H1 (cell line): Measurements from ENCODE around the gene MFSD2B. TPM values are rescaled to one million over a fixed set of nuclear protein-coding genes. Genes with fewer than 3 reads are reported as not detected.

Experiments
- CTCF ChIA-PET: fragments of 300-600 bp; sonication (Branson Sonifier 250); formaldehyde crosslinking; loops from one replicate; lab custom pipeline; 2021; ENCODE audit not compliant: partially characterized antibody; lab: Charles Lee
- POLR2A ChIA-PET: fragments of 300-600 bp; sonication (Branson Sonifier 250); formaldehyde crosslinking; loops from one replicate; lab custom pipeline; 2021; ENCODE audit warnings: inconsistent platforms; ENCODE audit not compliant: partially characterized antibody; lab: Charles Lee
- DNase-seq, 2 experiments: peaks; one replicate each; pipeline versions ENCODE4 v3.0.0 to v3.0.0-alpha.2; 2010 to 2022; ENCODE audit warnings: low spot score in 2 of 2, low read depth in 1 of 2, mixed read lengths in 1 of 2
- FAIRE-seq: peaks from 2 replicates; lab custom pipeline; 2011; peaks lifted over from hg19 to GRCh38; lab: Jason Lieb, UNC
- H2AFZ ChIP-seq: 2 replicates; pipeline ENCODE4 v1.8.1; 2012; ENCODE audit warnings: low read length, inconsistent platforms
- H2AK5ac ChIP-seq: 2 replicates; pipeline ENCODE4 v1.6.1; 2013; ENCODE audit warnings: low read depth, low read length
- H2BK120ac ChIP-seq: replicated peaks from 2 replicates; pipeline ENCODE3; 2013; ENCODE audit warnings: low read depth, low read length, inconsistent platforms
- H2BK12ac ChIP-seq: 2 replicates; pipeline ENCODE4 v1.6.1; 2013; ENCODE audit warnings: low read depth, low read length
- H2BK15ac ChIP-seq: 2 replicates; pipeline ENCODE4 v1.6.1; 2013; ENCODE audit warnings: low read length
- H2BK20ac ChIP-seq: 2 replicates; pipeline ENCODE4 v1.6.1; 2013; ENCODE audit warnings: low read length
- H2BK5ac ChIP-seq: 2 replicates; pipeline ENCODE4 v1.6.1; 2013; ENCODE audit warnings: low read depth, low read length
- H3K14ac ChIP-seq: 2 replicates; pipeline ENCODE4 v1.6.1; 2013; ENCODE audit warnings: inconsistent platforms; ENCODE audit not compliant: insufficient read length
- H3K18ac ChIP-seq: 2 replicates; pipeline ENCODE4 v1.6.1; 2013; ENCODE audit warnings: low read length; ENCODE audit errors: extremely low read depth
- H3K23ac ChIP-seq: 2 replicates; pipeline ENCODE4 v1.6.1; 2013; ENCODE audit warnings: inconsistent platforms; ENCODE audit not compliant: insufficient read length
- H3K23me2 ChIP-seq: 2 replicates; pipeline ENCODE4 v1.6.1; 2013; ENCODE audit warnings: low read depth, low read length
- H3K27ac ChIP-seq: 2 replicates; pipeline ENCODE4 v1.6.1; 2011; ENCODE audit warnings: low read depth, low read length, inconsistent platforms
- H3K27me3 ChIP-seq, 4 experiments: replicated peaks in 1 of 4; 1 replicate in 1 of 4; 2 replicates in 3 of 4; pipeline versions ENCODE4 v1.6.1 to v1.8.1; 2011 to 2013; ENCODE audit warnings: low read length in 3 of 4, mild to moderate bottlenecking in 3 of 4, inconsistent platforms in 2 of 4, mixed read lengths in 2 of 4, moderate library complexity in 1 of 4; ENCODE audit not compliant: control insufficient read depth in 3 of 4, insufficient read depth in 3 of 4; ENCODE audit errors: extremely low read depth in 1 of 4
- H3K36me3 ChIP-seq, 4 experiments: 2 replicates each; pipeline versions ENCODE4 v1.6.1 to v1.8.1; 2011 to 2013; ENCODE audit warnings: mild to moderate bottlenecking in 4 of 4, low read length in 3 of 4, moderate library complexity in 2 of 4, control low read depth in 1 of 4, inconsistent platforms in 1 of 4; ENCODE audit not compliant: insufficient read depth in 4 of 4, control insufficient read depth in 2 of 4
- H3K4ac ChIP-seq: replicated peaks from 2 replicates; pipeline ENCODE3; 2013; ENCODE audit warnings: low read length, low read depth, mixed read lengths, inconsistent platforms; ENCODE audit not compliant: insufficient read length
- H3K4me1 ChIP-seq, 4 experiments: replicated peaks in 1 of 4; 1 replicate in 1 of 4; 2 replicates in 3 of 4; pipeline versions ENCODE4 v1.6.1 to v1.8.1; 2011 to 2013; ENCODE audit warnings: low read length in 3 of 4, inconsistent platforms in 2 of 4, mixed read lengths in 1 of 4; ENCODE audit not compliant: insufficient read depth in 4 of 4, control insufficient read depth in 3 of 4
- H3K4me2 ChIP-seq, 2 experiments: 2 replicates each; pipeline versions ENCODE4 v1.6.1 to v1.8.1; 2011 to 2013; ENCODE audit warnings: low read depth in 2 of 2, low read length in 2 of 2, control low read depth in 1 of 2, inconsistent platforms in 1 of 2, mild to moderate bottlenecking in 1 of 2; ENCODE audit not compliant: insufficient read depth in 1 of 2
- H3K4me3 ChIP-seq, 4 experiments: fragments of 200-600, 300-600 bp in 1 of 4; sonication (generic), shearing (Covaris generic), sonication (Bioruptor Twin) in 1 of 4; 2 replicates each; pipeline versions ENCODE4 v1.5.1 to v1.8.1; 2011 to 2016; ENCODE audit warnings: low read length in 4 of 4, low read depth in 3 of 4, control low read depth in 2 of 4, inconsistent platforms in 2 of 4, mild to moderate bottlenecking in 2 of 4, mixed read lengths in 1 of 4, moderate library complexity in 1 of 4; ENCODE audit not compliant: insufficient read depth in 2 of 4; ENCODE audit errors: extremely low read depth in 1 of 4
- H3K56ac ChIP-seq: replicated peaks from 2 replicates; pipeline ENCODE3; 2013; ENCODE audit warnings: low read depth, mild to moderate bottlenecking, mixed read lengths, low read length, inconsistent platforms; ENCODE audit not compliant: insufficient read length
- H3K79me1 ChIP-seq: 2 replicates; pipeline ENCODE4 v1.6.1; 2013; ENCODE audit warnings: low read depth, low read length, control low read depth
- H3K79me2 ChIP-seq, 2 experiments: 2 replicates each; pipeline versions ENCODE4 v1.6.1 to v1.8.1; 2012 to 2013; ENCODE audit warnings: low read length in 2 of 2, mild to moderate bottlenecking in 2 of 2, inconsistent platforms in 1 of 2; ENCODE audit not compliant: insufficient read depth in 2 of 2, control insufficient read depth in 1 of 2
- H3K9ac ChIP-seq, 4 experiments: replicated peaks in 1 of 4; 1 replicate in 1 of 4; 2 replicates in 3 of 4; pipeline versions ENCODE4 v1.6.1 to v1.8.1; 2011 to 2013; ENCODE audit warnings: low read depth in 3 of 4, low read length in 3 of 4, control low read depth in 2 of 4, mild to moderate bottlenecking in 2 of 4, moderate library complexity in 2 of 4, inconsistent platforms in 1 of 4; ENCODE audit errors: extremely low read depth in 1 of 4
- H3K9me3 ChIP-seq, 2 experiments: 2 replicates each; pipeline versions ENCODE4 v1.6.1 to v1.8.1; 2012 to 2013; ENCODE audit warnings: mild to moderate bottlenecking in 2 of 2, moderate library complexity in 2 of 2, control low read depth in 1 of 2, inconsistent platforms in 1 of 2, low read depth in 1 of 2, low read length in 1 of 2, mixed read lengths in 1 of 2; ENCODE audit not compliant: insufficient read depth in 2 of 2
- H4K20me1 ChIP-seq, 2 experiments: replicated peaks in 1 of 2; 2 replicates each; pipeline versions ENCODE3 to v1.8.1; 2011 to 2013; ENCODE audit warnings: inconsistent platforms in 2 of 2, low read length in 2 of 2, mild to moderate bottlenecking in 1 of 2; ENCODE audit not compliant: insufficient read depth in 2 of 2, control insufficient read depth in 1 of 2
- H4K5ac ChIP-seq: 2 replicates; pipeline ENCODE4 v1.6.1; 2013; ENCODE audit warnings: low read length, low read depth, mixed read lengths, inconsistent platforms; ENCODE audit not compliant: insufficient read length
- H4K8ac ChIP-seq: 2 replicates; pipeline ENCODE4 v1.8.0; 2013; ENCODE audit warnings: mild to moderate bottlenecking, moderate library complexity, low read length, inconsistent platforms; ENCODE audit not compliant: insufficient read depth; ENCODE audit errors: extremely low read depth
- H4K91ac ChIP-seq: replicated peaks from 2 replicates; pipeline ENCODE3; 2013; ENCODE audit warnings: low read length, mixed read lengths, inconsistent platforms; ENCODE audit not compliant: insufficient read length
- ATF3 ChIP-seq: IDR thresholded peaks from 2 replicates; pipeline ENCODE4 v1.6.1; 2011; ENCODE audit warnings: low read depth, mild to moderate bottlenecking, low read length; ENCODE audit not compliant: insufficient read depth
- CTCF ChIP-seq, 3 experiments: IDR thresholded peaks; 1 replicate in 2 of 3; 2 replicates in 1 of 3; pipeline versions ENCODE4 v1.5.1 to v1.6.1; 2011; ENCODE audit warnings: low read length in 3 of 3, mild to moderate bottlenecking in 3 of 3, inconsistent platforms in 2 of 3, low read depth in 1 of 3, moderate library complexity in 1 of 3; ENCODE audit not compliant: insufficient read depth in 1 of 3; ENCODE audit errors: control extremely low read depth in 1 of 3
- RAD21 ChIP-seq, 2 experiments: IDR thresholded peaks in 1 of 2; conservative IDR thresholded peaks in 1 of 2; 2 replicates each; pipeline ENCODE4 v1.6.1; 2011; ENCODE audit warnings: low read depth in 2 of 2, low read length in 2 of 2, improper control_type of control experiment in 1 of 2, inconsistent platforms in 1 of 2, mild to moderate bottlenecking in 1 of 2, moderate library complexity in 1 of 2
- WGBS, 2 experiments: shearing (Covaris generic) in 1 of 2; methylation state at CpG; one replicate each; pipeline versions ENCODE4 v1.1.6 to v1.1.7; 2013 to 2015; ENCODE audit warnings: low lambda C conversion rate in 2 of 2, mixed read lengths in 2 of 2, inconsistent platforms in 1 of 2, low coverage in 1 of 2, missing lambda C conversion rate in 1 of 2; ENCODE audit not compliant: insufficient replicate concordance in 2 of 2, insufficient coverage in 1 of 2, insufficient read length in 1 of 2; ENCODE audit errors: extremely low coverage in 1 of 2, missing lambda C conversion rate in 1 of 2; 5-methylcytosine and 5-hydroxymethylcytosine counted together
- polyA plus RNA-seq, 7 experiments: library from polyadenylated mRNA; depleted of rRNA in 3 of 7; stranded (reverse) in 5 of 7; unstranded in 2 of 7; fragments of >200 nt in 5 of 7; fragments of 200-250 nt in 2 of 7; gene quantifications; 1 replicate in 5 of 7; 2 replicates in 1 of 7; 4 replicates in 1 of 7; pipeline versions ENCODE4 v1.2.1 to v1.2.3, GENCODE V29; 2011 to 2013; ENCODE audit warnings: missing spikeins in 2 of 7, mixed read lengths in 2 of 7
- total RNA-seq: library from RNA; stranded (reverse); fragmentation: NEBNext Ultra II Directional; extraction: Animal tissue kit (Norgen Biotek cat#: 25700); gene quantifications from 2 replicates; pipeline ENCODE4 v1.2.1, GENCODE V29; 2021

MFSD2B gene
- total and polyA plus RNA-seq, 2 of the 8 experiments (the other 6 are each of a cell fraction or from before 2014, with no cell fraction given), result 0.33 to 0.48 TPM

GRCh38 chr2:24024018-24024417 lies 14.1 kb downstream of the MFSD2B start:
- no peak overlapping the region for H3K14ac ChIP-seq
- H2AFZ ChIP-seq, result no peak overlapping the region
- H3K4me3 ChIP-seq, result no peak overlapping the region
- H2BK120ac ChIP-seq, result no peak overlapping the region
- no peak overlapping the region for H3K9ac ChIP-seq
- peak overlapping the region; percentile 96; the same call in 1 of the 2 replicates for H2BK12ac ChIP-seq
- H3K9me3 ChIP-seq, result no peaks in the 10 kb centered on the region
- H3K27me3 ChIP-seq, result no peaks in the 10 kb centered on the region
- peak overlapping the region; percentile 62; the same call in 1 of the 2 replicates for H3K18ac ChIP-seq
- no peak overlapping the region for H2BK20ac ChIP-seq
- POLR2A ChIA-PET, result interaction anchor here (1.0 to 3.4 kb wide), 4 partner anchors 13 to 196 kb away, joined by 3 to 14 read pairs (median 6); partner anchors contain the start of gene TP53I3
- H3K4ac ChIP-seq, result no peak overlapping the region
- H3K23ac ChIP-seq, result no peak overlapping the region
- no peak overlapping the region for H3K27ac ChIP-seq
- CTCF ChIA-PET, result interaction anchor here (0.6 to 3.4 kb wide), 7 partner anchors 9 to 684 kb away, joined by 3 to 31 read pairs (median 4); partner anchors contain the start of genes ATAD2B and TP53I3
- no peaks in the 10 kb centered on the region for H4K20me1 ChIP-seq
- peaks cover 12 to 28% (median 21%) of the 10 kb centered on the region in 4 experiments for H3K4me1 ChIP-seq
- peak overlapping the region; percentile 54 for H4K91ac ChIP-seq
- H3K56ac ChIP-seq, result no peak overlapping the region
- H4K8ac ChIP-seq, result no peak overlapping the region; the same call in 1 of the 2 replicates
- peaks cover 6% of the 10 kb centered on the region; the same call in 1 of the 2 replicates for H3K79me1 ChIP-seq
- peak in 2 of 3 experiments; percentile 22 to 37; a peak in 3 of 4 replicates for TF ChIP-seq CTCF (IDR thresholded peaks at IDR 0.05; ENCODE audit: control extremely low read depth in 1 of 3, insufficient read depth in 1 of 3, low read depth in 1 of 3, low read length in 3 of 3)
- no peak for TF ChIP-seq ATF3
- TF ChIP-seq RAD21 (IDR thresholded peaks at IDR 0.05 in 1 of 2, conservative IDR thresholded peaks at IDR 0.05 in 1 of 2; ENCODE audit: low read depth in 2 of 2, low read length in 2 of 2), result peak in 1 of 2 experiments; percentile 43; a peak in 1 of 4 replicates
- H3K79me2 ChIP-seq, result peaks cover 0 to 7% of the 10 kb centered on the region in 2 experiments; a peak in 1 of 4 replicates
- no peak overlapping the region for H3K4me2 ChIP-seq
- DNase-seq, result no peak
- peak overlapping the region; percentile 99 for H2AK5ac ChIP-seq
- peak overlapping the region; percentile 97 for H2BK5ac ChIP-seq
- no peak overlapping the region for H4K5ac ChIP-seq
- no peak for FAIRE-seq
- 85% methylated on average over 12 of the region's 12 CpGs; no CpG with 5 or more reads in 1 of the 2 experiments for WGBS, 2 experiments
- H2BK15ac ChIP-seq, result peak overlapping the region; percentile 25; the same call in 1 of the 2 replicates
- no peaks in the 10 kb centered on the region for H3K23me2 ChIP-seq
- H3K36me3 ChIP-seq, result peaks cover 0 to 17% (median 3%) of the 10 kb centered on the region in 4 experiments; a peak in 4 of 8 replicates
